HG03439 (cell line): Measurements from ENCODE around the gene DMD.

Source experiments
- ATAC-seq: cut with Tn5 transposase; IDR thresholded peaks from one replicate; pipeline ENCODE4 v1.9.1; 2021; ENCODE audit warnings: mild to moderate bottlenecking, moderate library complexity; ENCODE audit not compliant: unreplicated experiment

Gene DMD

DNA sequence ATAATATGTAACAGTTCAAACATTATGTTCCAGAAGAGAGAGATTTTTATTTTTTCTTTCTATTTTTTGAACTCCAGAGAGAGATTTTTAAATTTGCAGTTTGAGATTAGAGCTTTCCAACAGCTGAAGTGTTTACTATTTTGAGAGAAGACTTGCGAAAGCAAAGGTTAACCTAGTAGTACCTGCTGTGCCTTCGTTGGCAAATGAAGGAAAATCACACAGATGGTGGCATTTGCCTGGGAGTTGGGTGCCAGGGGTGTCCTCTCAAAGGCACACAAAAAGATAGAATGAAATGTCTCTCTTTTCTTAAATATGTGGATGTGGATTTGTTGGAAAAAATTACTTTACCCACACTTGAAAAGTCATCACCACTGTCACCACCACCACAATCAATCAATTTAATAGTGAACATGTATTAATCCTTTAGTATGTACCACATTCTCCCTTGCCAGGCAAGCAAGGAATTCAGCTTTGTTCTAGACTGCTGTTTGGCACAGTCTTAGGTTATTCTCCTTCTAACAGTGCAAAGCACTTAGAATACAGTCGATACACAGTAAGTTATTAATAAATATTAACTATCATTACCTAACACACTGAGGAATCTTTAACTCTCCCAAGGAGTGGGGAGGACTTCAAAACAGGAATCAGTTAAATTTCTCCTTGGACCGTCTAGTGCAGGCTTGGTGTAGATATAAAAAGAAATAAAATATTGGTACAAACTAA lies 1301.3 kb downstream of the DMD start:
- no peak for ATAC-seq

DNA sequence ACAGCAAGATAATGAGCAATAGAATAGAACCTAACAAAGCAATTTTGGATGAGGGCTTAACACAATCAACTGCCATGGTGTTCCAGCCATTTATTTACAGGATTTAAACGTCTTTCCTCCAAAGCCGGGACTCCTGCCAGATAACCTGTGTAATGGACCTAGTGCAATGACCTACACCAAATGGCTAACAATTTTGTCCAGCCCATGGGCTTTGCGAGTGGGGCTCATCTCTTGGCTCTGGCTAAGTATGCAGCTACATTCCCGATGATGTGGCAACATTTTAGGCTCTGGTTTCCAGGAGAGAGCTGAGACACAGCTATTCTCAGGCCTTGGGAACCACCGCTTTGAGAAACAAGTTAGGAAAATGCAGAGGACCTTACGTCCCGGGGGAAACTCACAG lies 1317.2 kb downstream of the DMD start:
- ATAC-seq: no peak

DNA sequence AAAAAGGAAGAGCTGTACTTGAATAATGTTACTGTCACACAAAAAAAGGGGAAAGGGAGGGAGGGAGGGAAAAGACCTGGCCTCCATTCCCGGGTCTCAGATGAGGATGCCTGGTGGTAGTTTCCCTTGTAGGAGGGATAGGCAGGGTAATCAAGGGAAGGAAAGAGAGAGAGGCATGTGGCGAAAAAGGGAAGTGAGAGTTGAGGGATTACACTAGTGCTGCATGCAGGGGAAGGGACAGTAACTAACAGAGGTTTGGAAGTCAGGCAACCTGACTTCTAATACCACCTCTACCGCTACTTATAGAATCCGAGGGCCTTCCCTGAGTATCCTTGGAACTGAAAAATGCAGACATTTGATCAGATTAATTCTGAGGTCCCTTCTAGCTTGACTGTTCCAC lies 1317.8 kb downstream of the DMD start:
- ATAC-seq: no peak

DNA sequence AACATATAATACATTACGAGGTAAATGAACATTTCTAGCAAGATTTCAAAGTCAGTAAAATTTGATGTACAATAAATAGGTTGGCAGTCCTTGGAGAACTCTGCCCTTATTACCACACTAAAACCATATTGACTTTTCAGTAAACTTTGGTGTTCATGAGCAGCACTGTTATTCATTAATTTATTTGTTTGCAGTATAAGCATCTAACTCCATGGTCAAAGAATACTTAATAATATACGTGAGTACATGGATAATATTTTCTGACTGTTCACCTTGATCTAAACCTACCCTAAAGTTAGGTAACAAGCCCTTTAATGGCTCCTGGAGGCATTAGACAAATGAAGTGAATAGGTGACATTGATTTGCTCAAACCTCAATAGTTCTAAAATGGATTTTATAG lies 1322.3 kb downstream of the DMD start:
- ATAC-seq: no peak

DNA sequence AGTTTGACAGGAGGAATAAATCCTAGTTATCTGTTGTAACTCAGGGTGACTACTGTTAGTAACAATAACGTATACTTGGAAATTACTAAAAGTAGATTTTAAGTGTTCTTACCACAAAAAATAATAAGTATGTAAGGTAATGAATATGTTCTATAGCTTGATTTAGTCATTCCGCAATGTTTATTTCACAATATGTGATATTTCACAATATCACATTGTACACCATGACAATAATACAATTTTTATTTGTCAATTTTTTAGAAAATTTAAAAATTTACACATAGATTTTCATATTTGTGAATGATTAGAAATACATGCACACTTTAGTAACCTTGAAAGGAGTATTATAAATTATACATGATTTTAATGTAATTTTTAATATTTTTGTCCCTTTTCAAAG lies 1326.8 kb downstream of the DMD start:
- no peak for ATAC-seq

DNA sequence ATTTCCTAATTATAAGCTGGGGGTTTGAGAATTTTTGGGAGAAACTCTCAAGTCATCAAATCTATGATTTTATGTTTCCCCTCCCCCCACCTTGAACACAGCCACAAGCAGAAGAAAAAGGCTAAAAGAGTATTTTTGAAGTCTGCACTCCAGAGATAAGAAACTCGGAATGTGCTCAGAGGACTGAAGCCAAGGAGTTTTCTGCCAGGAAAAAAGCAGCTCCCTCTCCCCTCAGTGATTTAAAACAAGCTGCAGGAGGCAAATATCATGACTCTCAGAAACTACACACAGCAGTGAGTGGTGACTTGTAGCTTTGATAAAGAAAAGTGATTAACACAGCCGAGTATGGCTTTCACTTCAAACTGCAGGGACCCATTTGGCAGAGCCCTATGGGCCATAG lies 1339.3 kb downstream of the DMD start:
- ATAC-seq: no peak

DNA sequence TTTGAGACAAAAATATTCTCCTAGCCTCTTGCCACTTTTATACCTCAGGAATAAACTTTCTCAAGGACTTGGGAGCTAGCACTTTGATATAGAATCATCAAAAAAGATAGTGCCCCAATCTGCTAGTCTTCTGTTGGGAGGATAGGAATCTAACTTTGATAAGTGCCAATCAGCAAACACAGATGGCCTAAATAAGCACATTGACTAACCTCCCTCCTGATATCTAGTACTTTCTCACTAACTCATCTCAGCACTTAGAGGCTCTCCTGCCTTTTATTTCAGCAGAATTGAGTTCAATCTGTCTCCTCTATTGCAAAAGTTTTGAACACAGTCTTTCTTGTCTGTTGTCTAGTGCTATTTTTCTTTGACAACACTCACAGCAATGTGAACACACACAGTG lies 1341.1 kb downstream of the DMD start:
- no peak for ATAC-seq

DNA sequence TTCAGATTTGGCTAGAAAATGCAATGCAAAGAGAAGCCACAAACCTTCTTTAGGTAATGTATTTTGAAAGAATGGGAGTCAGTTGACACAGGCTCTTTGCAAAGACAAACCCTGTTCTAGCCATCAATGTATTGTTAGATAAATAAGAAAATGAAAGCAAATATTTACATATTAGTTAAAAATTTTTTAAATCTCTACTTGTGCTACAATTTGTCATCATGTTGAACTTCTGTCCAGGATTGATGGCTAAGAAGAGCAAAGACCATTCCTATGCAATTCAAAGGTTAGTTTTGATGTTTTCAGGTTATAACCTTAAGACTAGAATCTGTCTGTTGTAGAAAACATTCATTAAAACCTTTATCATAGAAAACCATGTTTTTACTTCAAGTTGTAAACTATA lies 1350.7 kb downstream of the DMD start:
- no peak for ATAC-seq

DNA sequence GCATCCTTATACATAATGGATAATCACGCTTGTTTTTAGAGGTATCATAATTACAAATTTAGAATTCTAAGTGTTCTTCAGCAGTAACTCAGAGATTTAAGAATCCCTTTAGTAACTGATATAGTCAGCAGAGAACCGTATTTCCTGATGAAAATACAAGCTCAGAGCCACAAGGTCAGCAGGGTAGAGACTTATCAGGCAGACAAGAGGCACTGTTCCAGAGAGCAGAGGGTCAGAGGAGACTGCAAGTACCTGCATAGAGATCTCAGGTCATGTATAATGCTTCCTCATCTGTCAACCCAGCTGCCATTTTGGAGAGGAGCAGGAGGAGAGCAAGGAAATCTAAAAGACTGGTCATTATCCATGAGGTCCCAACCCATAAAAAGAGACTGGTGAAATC lies 1352.4 kb downstream of the DMD start:
- no peak for ATAC-seq

DNA sequence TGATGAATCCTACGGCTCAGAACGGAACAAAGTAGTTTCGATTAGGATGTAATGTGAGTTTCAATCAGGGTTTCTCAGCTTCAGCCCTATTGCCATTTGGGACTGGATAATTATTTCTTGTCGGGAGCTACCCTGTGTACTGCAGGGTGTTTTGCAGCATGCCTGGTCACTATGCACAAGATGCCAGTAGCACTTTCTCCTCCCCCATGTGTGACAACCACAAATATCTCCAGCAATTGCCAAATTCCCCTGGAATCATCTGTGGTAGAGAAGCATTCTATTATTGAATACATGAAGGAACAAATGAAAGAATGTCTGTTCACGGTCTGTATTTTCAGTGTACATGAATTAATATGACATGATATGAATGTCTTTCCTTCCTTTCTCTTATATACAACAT lies 1356.6 kb downstream of the DMD start:
- ATAC-seq: no peak

DNA sequence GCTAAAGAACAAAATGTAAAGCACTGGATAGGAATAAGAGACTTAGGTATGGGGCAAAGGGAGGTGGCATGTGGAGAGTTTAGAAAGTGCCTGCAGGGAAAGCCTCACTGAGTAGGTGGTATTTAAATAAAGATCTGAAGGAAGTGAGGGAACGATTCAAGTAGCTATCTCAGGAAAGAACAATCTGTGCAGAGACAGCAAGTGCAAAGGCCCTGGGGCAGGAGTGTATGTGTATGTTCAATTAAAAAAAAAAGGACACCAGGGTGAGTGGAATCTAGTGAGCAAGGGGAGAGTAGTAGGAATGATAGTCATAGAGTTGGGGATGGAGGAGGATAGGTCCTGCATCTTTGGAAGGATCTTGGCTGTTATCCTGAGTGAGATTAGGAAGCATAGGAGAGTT lies 1359.6 kb downstream of the DMD start:
- no peak for ATAC-seq

DNA sequence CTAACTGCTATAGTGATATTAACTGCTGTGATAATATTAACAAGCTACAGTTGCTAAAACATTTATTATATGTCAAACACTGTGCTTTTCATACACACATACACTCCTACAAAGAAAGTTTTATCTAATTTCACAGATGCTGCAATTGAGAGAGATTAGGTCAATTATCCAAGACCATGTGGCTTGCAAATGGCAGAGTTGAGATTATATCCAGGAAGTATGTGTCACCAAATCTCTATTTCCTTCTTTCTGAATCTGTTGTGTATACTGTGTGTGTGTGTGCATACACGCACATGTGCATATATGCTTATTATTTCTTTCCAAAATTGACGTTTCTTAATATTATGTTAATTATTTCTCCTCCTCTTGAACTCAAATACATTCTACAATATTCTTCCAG lies 1363.6 kb downstream of the DMD start:
- no peak for ATAC-seq

DNA sequence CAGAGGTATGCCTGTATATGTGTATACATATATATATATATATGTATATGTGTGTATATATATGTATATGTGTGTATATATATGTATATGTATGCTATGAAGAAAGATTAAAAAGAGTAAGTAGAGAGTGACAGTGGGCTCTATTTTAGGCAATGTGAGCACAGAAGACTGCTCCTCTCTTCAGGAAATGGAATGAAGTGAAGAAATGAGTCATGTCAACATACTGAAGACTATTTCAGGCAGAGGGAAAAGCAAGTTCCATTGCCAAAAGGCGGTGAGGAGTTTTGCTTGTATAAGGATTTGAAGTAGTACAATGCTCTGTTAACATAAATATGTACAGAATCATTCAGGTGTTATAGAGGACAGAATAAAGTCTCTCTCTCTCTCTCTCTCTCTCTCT lies 1366.3 kb downstream of the DMD start:
- no peak for ATAC-seq

DNA sequence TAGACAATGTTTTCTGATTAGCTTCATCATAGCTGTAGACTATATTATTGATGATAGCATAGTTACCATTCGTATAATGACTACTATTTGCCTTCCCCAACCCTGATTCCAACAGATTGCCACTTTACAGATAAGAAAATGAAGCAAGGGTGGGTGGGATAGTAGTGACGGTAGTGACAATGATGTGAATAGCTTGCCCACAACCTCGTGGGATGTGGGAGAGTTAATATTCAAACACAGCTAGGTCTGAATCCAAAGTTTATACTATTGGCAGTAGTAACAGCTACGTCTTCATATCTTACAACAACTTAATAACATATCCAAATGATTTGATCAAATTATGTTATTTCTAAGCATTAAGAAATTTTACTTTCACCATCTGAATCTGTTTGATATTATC lies 1372.7 kb downstream of the DMD start:
- ATAC-seq: no peak

DNA sequence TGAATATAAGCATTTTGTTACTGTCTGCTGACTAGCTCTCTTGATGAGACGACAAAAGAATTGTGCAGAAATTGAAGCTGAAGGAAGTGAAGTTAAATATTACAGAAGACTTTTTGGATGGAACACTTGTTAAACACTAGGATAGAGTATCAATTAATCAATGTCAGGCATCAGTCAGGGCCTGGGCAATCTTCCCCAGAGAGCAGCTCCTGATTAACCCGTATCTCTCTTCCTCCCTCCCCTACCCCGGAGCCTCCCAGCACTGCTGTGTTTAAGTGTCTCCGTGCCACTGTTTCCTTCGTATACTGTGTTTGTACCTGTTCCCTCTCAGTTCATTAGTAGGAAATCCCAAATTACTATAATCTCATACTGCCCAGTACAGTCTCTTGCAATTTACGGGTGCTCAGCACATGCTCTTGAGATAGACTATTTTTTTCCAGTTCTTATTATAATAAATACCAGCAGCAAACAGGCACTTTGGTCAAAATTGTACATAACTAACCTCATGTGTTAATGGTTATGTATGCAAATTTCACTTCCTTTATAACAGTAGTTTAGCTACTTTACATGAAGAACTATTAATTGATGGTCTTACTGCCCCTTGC lies 1373.8 kb downstream of the DMD start:
- no peak for ATAC-seq

DNA sequence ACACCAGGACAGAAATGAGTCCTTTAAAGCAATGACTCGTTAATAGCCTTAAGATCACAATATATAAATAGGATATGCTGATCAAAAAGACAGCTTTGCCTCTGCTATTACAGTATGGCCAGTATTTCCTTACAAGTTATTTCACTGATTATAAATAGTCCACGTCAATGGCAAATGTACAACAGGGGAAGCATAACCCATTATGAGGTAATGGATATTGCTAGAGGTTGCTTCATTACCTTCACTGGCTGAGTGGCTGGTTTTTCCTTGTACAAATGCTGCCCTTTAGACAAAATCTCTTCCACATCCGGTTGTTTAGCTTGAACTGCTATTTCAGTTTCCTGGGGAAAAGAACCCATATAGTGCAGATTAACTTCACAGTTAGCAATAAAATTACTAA lies 1374.9 kb downstream of the DMD start:
- ATAC-seq: no peak

DNA sequence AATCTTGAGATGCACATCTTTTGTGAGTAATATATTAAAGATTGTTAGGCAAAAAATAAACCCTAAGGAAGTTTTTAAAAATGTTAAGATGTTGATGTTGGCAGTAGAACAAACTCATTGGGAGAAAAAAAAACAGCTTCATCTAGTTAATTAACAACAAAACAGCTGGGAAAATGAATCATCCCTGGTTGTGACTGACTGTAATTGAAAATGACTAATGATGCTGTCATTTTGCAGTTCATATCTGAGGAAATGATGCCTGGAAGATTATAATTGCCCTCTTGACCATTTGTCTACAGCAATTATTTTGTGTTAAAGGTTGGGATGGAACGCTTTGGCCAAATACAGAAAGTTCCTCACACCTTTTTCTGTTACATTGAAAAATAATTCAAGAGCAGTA lies 1379.1 kb downstream of the DMD start:
- no peak for ATAC-seq

DNA sequence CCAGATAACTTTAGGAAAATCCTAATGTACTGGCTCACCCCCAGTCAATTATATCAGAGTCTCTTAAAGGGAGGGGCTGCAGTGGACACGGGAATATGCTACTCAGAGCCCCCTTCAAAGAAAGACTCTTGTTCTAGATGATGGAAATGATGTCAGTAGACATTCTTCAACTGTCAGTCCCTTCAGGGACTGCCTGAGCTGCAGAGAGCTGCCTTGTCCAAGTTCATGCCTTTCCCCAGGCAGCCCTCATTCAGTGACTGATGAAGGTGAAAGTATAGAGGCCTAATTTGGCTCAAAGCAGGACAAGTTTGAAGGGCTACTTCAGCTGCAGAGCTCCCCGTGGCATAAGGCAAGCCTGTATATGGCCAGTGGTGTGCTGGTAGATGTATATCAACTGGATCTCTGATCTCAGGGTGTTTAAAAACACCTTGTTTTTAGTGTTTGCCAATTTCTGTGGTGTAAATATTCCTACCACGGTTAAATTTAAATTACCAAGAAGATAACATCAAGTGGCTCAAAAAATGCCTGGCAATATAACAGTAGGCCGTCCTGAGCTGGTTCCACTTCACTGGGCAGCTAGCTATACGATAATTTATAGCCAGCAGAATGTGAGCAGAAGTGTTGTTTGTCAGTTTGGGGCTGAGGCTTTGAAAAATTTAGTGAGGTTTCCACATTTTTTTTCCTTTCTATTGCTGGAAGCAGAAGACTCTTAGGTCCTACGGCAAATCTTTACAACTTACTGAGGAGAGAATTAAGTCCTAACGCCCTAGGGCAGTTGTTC lies 1390.7 kb downstream of the DMD start:
- ATAC-seq: no peak

DNA sequence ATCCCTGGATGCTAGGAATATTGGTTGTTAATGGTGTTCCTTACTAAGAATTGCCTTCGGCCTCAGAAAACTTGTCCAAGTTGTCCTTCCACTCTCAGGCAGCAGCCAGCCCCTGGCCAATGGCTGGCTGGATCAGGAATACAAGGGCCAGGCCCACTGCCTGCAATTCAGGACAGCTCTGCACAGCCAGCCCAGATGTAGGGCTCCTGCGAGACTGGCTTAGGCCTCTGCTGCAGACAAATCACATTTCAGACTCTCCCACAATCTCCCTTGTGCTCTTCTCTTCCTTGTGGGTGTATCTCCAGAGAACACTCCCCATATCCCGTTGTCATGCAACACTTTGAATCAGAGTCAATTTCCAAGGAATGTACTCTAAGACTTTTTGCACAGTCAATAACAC lies 1391.9 kb downstream of the DMD start:
- ATAC-seq: no peak

DNA sequence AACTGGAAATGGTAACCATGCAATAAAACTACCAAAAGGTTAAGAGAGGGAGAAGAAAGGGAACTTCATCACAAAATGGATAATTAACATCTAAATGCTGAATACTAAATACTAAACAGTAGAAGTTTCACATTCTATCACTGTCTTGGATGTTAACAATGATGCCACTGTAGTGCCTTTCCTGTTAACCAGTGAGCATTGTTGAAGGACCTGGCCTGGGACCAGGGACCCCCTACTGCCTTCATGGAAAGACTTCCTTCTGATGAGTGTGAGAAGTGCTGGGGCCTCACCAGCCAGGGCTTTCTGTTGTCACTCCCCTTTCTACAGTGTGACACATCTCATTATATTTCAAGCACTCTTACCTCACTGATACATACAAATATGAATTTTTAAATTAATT lies 1400.2 kb downstream of the DMD start:
- ATAC-seq: no peak

DNA sequence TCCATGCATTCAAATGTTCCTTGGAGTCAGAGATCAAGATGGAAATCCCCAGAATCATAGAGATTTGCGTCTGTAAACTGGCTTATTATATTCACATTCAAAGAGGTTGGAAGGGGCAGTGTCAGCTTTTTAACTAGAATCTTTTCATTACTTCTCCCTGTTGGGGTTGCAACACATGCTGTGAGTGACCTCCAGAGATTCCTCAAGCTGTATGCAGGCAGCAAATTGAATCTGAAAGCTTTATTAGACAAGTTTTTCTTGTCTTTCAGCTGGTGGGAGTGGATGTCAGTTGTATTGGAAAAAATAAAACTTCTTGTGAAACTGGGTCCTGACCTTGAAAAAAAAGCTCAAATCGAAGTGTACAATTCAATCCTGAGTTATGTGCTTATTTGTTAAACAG lies 1403.0 kb downstream of the DMD start:
- no peak for ATAC-seq

DNA sequence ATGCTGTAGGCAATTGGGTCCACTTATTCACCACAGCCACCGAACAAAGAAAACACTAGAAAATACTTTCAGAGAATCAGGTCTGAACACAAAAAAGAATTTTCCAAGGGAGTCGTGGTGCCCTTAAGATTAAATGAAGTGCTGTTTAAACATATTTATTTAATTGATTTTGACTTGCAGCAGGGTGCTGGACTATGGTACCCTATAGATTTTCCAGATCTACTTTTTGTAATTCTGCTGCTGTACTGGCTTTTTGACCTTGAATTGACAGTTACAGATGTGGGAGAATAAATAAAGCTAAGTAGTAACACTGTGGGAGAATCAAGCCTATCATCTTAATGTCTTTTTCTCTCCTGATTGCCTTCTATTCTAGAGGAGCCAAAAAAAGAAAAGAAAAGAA lies 1404.2 kb downstream of the DMD start:
- ATAC-seq: no peak
